ENCODE measurements around the gene CYP3A7.
"Not testable (repeated sequence)": the region's sequence is repeated elsewhere in the genome, so short reads cannot be mapped to it uniquely, and the experiment has no call there.

Gene CYP3A7

DNA sequence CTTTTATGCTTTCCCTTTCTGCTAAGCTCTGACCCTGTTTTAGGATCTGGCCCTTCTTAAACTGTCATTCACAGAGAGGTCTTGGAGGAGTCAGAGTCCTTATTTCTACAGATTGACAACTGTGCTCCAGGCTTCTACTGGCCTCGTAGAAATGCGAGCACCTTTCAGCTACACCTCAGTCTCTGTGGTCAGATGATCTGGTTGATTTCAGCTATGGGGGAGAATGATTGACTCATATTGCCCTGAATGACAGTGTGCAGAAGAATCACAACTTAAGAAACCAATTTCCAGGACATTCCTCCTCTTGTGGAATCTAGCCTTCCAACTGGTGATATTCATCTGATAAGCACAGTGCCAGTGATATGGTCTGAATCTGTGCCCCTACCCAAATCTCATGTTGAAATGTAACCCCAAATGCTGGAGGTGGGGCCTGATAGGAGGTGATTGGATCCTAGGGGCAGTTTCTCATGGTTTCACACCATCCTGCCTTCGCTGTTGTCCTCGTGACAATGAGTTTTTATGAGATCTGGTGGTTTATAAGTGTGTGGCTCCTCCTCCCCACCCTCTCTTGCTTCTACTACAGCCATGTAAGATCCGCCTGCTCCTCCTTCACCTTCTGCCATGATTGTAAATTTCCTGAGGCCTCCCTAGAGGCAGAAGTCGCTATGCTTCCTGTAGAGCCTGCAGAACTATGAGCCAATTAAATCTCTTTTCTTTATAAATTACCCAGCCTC, 14.0 kb upstream of the CYP3A7 start:
- DNase-seq (ENCODE audit: low spot score): no peak
- TF ChIP-seq, protein P1, sequence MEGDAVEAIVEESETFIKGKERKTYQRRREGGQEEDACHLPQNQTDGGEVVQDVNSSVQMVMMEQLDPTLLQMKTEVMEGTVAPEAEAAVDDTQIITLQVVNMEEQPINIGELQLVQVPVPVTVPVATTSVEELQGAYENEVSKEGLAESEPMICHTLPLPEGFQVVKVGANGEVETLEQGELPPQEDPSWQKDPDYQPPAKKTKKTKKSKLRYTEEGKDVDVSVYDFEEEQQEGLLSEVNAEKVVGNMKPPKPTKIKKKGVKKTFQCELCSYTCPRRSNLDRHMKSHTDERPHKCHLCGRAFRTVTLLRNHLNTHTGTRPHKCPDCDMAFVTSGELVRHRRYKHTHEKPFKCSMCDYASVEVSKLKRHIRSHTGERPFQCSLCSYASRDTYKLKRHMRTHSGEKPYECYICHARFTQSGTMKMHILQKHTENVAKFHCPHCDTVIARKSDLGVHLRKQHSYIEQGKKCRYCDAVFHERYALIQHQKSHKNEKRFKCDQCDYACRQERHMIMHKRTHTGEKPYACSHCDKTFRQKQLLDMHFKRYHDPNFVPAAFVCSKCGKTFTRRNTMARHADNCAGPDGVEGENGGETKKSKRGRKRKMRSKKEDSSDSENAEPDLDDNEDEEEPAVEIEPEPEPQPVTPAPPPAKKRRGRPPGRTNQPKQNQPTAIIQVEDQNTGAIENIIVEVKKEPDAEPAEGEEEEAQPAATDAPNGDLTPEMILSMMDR (IDR thresholded peaks at IDR 0.05; ENCODE audit: poor library complexity, severe bottlenecking): no peak
- Histone ChIP-seq H3K27ac (ENCODE audit: poor library complexity, severe bottlenecking) (peak overlapping the region; percentile 14), H3K9me3 (ENCODE audit: severe bottlenecking) (no peaks in the 10 kb centered on the region), H3K4me1 (ENCODE audit: insufficient read depth, poor library complexity, severe bottlenecking) (peaks cover 22% of the 10 kb centered on the region), H3K36me3 (ENCODE audit: low read depth) (no peaks in the 10 kb centered on the region), H3K4me3 (ENCODE audit: severe bottlenecking) (no peak overlapping the region), H3K27me3 (ENCODE audit: insufficient read depth, poor library complexity, severe bottlenecking) (no peaks in the 10 kb centered on the region)
- no peak for ATAC-seq (ENCODE audit: low read depth)

DNA sequence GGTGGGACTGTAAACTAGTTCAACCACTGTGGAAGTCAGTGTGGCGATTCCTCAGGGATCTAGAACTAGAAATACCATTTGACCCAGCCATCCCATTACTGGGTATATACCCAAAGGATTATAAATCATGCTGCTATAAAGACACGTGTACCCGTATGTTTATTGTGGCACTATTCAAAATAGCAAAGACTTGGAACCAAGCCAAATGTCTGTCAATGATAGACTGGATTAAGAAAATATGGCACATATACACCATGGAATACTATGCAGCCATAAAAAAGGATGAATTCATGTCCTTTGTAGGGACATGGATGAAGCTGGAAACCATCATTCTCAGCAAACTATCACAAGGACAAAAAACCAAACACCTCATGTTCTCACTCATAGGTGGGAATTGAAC, 11.9 kb upstream of the CYP3A7 start:
- not testable (repeated sequence) for H3K36me3 ChIP-seq (ENCODE audit: low read depth); H3K27ac ChIP-seq (ENCODE audit: poor library complexity, severe bottlenecking); H3K27me3 ChIP-seq (ENCODE audit: insufficient read depth, poor library complexity, severe bottlenecking); H3K9me3 ChIP-seq (ENCODE audit: severe bottlenecking); DNase-seq (ENCODE audit: low spot score); ATAC-seq (ENCODE audit: low read depth); H3K4me3 ChIP-seq (ENCODE audit: severe bottlenecking)
- H3K4me1 ChIP-seq (ENCODE audit: insufficient read depth, poor library complexity, severe bottlenecking): peaks cover 18% of the 10 kb centered on the region

DNA sequence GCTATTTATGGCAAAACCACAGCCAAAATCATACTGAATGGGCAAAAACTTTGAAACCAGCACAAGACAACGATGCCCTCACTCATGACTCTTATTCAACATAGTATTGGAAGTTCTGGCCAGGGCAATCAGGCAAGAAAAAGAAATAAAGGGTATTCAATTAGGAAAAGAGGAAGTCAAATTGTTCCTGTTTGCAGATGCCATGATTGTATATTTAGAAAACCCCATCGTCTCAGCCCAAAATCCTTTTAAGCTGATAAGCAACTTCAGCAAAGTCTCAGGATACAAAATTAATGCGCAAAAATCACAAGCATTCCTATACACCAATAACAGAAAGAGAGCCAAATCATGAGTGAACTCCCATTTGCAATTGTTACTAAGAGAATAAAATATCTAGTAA, 10.4 kb upstream of the CYP3A7 start:
- H3K9me3 ChIP-seq (ENCODE audit: severe bottlenecking); H3K36me3 ChIP-seq (ENCODE audit: low read depth); ATAC-seq (ENCODE audit: low read depth); H3K4me3 ChIP-seq (ENCODE audit: severe bottlenecking); DNase-seq (ENCODE audit: low spot score); H3K27ac ChIP-seq (ENCODE audit: poor library complexity, severe bottlenecking); H3K27me3 ChIP-seq (ENCODE audit: insufficient read depth, poor library complexity, severe bottlenecking): not testable (repeated sequence)
- H3K4me1 ChIP-seq (ENCODE audit: insufficient read depth, poor library complexity, severe bottlenecking): peaks cover 18% of the 10 kb centered on the region

DNA sequence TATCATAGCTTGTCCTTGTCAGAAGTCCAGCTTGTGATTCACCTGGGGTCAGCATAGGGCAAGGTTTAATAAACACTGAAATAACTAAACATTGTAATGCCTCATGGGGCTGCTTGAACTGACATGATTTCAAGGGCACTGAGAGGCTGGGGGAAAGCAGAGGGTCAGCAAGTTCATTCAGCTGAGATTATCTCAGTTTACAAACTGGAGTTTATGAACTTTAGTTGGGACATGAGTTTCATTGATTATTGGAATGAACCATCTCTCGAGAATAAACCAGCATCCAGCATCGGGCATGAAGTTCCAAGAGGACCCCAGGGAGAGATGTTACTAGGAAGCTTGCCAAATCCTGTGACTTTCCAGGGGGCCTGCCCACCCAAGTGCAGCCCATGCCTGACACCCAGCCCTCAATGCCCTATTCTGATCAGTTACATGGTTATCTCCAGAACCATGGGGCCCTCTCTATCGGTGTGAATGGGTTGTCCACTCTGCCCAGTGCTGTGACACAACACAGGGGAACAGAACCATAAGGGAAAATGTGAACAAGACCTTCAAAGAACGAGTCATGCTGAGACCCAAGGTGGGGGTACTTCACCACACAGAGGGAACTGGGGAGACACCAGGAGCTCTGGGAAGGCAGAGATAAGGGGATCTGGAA, 7.9 kb upstream of the CYP3A7 start:
- Histone ChIP-seq H3K27ac (ENCODE audit: poor library complexity, severe bottlenecking) (no peak overlapping the region), H3K4me1 (ENCODE audit: insufficient read depth, poor library complexity, severe bottlenecking) (peaks cover 22% of the 10 kb centered on the region), H3K4me3 (ENCODE audit: severe bottlenecking) (no peak overlapping the region), H3K9me3 (ENCODE audit: severe bottlenecking) (no peaks in the 10 kb centered on the region), H3K36me3 (ENCODE audit: low read depth) (no peaks in the 10 kb centered on the region), H3K27me3 (ENCODE audit: insufficient read depth, poor library complexity, severe bottlenecking) (no peaks in the 10 kb centered on the region)
- no peak for ATAC-seq (ENCODE audit: low read depth)
- DNase-seq (ENCODE audit: low spot score): no peak
- TF ChIP-seq, protein P1 (IDR thresholded peaks at IDR 0.05; ENCODE audit: poor library complexity, severe bottlenecking): no peak

DNA sequence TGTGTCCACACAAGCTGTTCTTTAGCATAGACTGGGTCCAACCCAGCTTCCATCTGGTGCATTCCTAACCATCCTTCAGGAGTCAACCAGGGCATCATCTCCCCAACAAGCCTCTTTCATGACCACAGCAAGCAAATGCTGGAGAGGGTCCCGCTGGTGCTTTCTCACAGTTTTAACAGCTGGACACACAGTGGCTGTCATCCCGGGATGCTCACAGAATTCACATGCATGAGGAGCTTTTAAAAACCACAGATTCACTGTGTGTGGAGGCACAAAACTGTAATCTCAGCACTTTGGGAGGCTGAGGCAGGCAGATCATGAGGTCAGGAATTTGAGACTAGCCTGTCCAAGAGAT, 6.4 kb upstream of the CYP3A7 start:
- Histone ChIP-seq H3K4me3 (ENCODE audit: severe bottlenecking) (no peak overlapping the region), H3K27me3 (ENCODE audit: insufficient read depth, poor library complexity, severe bottlenecking) (no peaks in the 10 kb centered on the region), H3K4me1 (ENCODE audit: insufficient read depth, poor library complexity, severe bottlenecking) (peaks cover 31% of the 10 kb centered on the region), H3K9me3 (ENCODE audit: severe bottlenecking) (no peaks in the 10 kb centered on the region), H3K36me3 (ENCODE audit: low read depth) (no peaks in the 10 kb centered on the region), H3K27ac (ENCODE audit: poor library complexity, severe bottlenecking) (peak overlapping the region; percentile 57)
- DNase-seq (ENCODE audit: low spot score) (no peak), ATAC-seq (ENCODE audit: low read depth) (no peak)
- TF ChIP-seq, protein P1 (IDR thresholded peaks at IDR 0.05; ENCODE audit: poor library complexity, severe bottlenecking): no peak

Data from RWPE2 (cell line).